Adipocyte (in vitro differentiated cells): ENCODE data around the gene AKAP14.
A peak's percentile ranks its signal among the peaks of the same experiment; 100 is the strongest.
"Not testable (repeated sequence)": the region's sequence is repeated elsewhere in the genome, so short reads cannot be mapped to it uniquely, and the experiment has no call there.

Experiments
- DNase-seq: peaks from one replicate; pipeline ENCODE4 v3.0.0-alpha.2; 2015; ENCODE audit warnings: low read depth
- H3K27me3 ChIP-seq: replicated peaks from 2 replicates; pipeline ENCODE4 v1.7.0; 2013; ENCODE audit warnings: mild to moderate bottlenecking, low read length, moderate library complexity; ENCODE audit not compliant: control insufficient read depth, insufficient read depth
- H3K36me3 ChIP-seq: 2 replicates; pipeline ENCODE4 v1.7.0; 2013; ENCODE audit warnings: low read length, mild to moderate bottlenecking, moderate library complexity; ENCODE audit not compliant: control insufficient read depth, insufficient read depth, severe bottlenecking
- H3K4me1 ChIP-seq: 2 replicates; pipeline ENCODE4 v1.7.0; 2013; ENCODE audit warnings: mild to moderate bottlenecking, low read length, moderate library complexity; ENCODE audit not compliant: control insufficient read depth, insufficient read depth
- H3K4me3 ChIP-seq: 2 replicates; pipeline ENCODE4 v1.7.0; 2013; ENCODE audit warnings: mild to moderate bottlenecking, low read length, moderate library complexity
- H3K9ac ChIP-seq: 2 replicates; pipeline ENCODE4 v1.7.0; 2013; ENCODE audit warnings: mild to moderate bottlenecking, low read length, moderate library complexity
- H3K9me3 ChIP-seq: 2 replicates; pipeline ENCODE4 v1.7.0; 2013; ENCODE audit warnings: mild to moderate bottlenecking, low read length, moderate library complexity; ENCODE audit not compliant: control insufficient read depth

The AKAP14 gene

GRCh38 chrX:119935215-119935874, 39.7 kb downstream of the AKAP14 start:
- Histone ChIP-seq H3K4me3 (no peak overlapping the region), H3K9me3 (no peaks in the 10 kb centered on the region)

GRCh38 chrX:119941336-119941735, 45.6 kb downstream of the AKAP14 start:
- no peaks in the 10 kb centered on the region for H3K27me3 ChIP-seq
- H3K4me1 ChIP-seq, result peaks cover 5% of the 10 kb centered on the region
- no peak for DNase-seq
- peaks cover 4% of the 10 kb centered on the region for H3K36me3 ChIP-seq
- no peak overlapping the region for H3K9ac ChIP-seq
- H3K9me3 ChIP-seq, result no peaks in the 10 kb centered on the region
- no peak overlapping the region for H3K4me3 ChIP-seq

More at GRCh38 chrX:119935215-119935874, 39.7 kb downstream of the AKAP14 start:
- Histone ChIP-seq H3K4me1 (no peaks in the 10 kb centered on the region), H3K9ac (no peak overlapping the region), H3K36me3 (peaks cover 44% of the 10 kb centered on the region), H3K27me3 (no peaks in the 10 kb centered on the region)
- DNase-seq, result no peak

- no peaks in the 10 kb centered on the region for H3K27me3 ChIP-seq
- peak overlapping the region; percentile 90 for H3K4me3 ChIP-seq
- no peaks in the 10 kb centered on the region for H3K9me3 ChIP-seq
- H3K36me3 ChIP-seq, result no peaks in the 10 kb centered on the region
- peak; percentile 3 for DNase-seq
- H3K4me1 ChIP-seq, result peaks cover 5% of the 10 kb centered on the region
- H3K9ac ChIP-seq, result peak overlapping the region; percentile 88
Observed at GRCh38 chrX:119942173-119942819, 46.6 kb downstream of the AKAP14 start.

GRCh38 chrX:119942831-119943184, 47.1 kb downstream of the AKAP14 start:
- Histone ChIP-seq H3K4me3 (peak overlapping the region; percentile 90), H3K27me3 (no peaks in the 10 kb centered on the region), H3K4me1 (peaks cover 5% of the 10 kb centered on the region), H3K9me3 (no peaks in the 10 kb centered on the region), H3K36me3 (no peaks in the 10 kb centered on the region), H3K9ac (peak overlapping the region; percentile 88)
- peak; percentile 42 for DNase-seq

- Histone ChIP-seq H3K27me3 (no peaks in the 10 kb centered on the region), H3K9me3 (no peaks in the 10 kb centered on the region), H3K36me3 (no peaks in the 10 kb centered on the region), H3K4me1 (peaks cover 5% of the 10 kb centered on the region), H3K4me3 (peak within 1 kb of the TSS; percentile 90), H3K9ac (peak within 1 kb of the TSS; percentile 88)
- DNase-seq, result peak; percentile 93
Observed at GRCh38 chrX:119943185-119943988, 47.7 kb downstream of the AKAP14 start, which contains the start of gene NKAP. TSS of gene NKAP (minus strand) at chrX:119943751. CDS start at chrX:119943605, 146 bp downstream.

- Histone ChIP-seq H3K9me3 (no peaks in the 10 kb centered on the region), H3K9ac (no peak overlapping the region), H3K36me3 (no peaks in the 10 kb centered on the region), H3K4me3 (no peak overlapping the region), H3K27me3 (no peaks in the 10 kb centered on the region), H3K4me1 (peaks cover 5% of the 10 kb centered on the region)
- DNase-seq, result no peak
Observed at GRCh38 chrX:119945481-119945880, 49.8 kb downstream of the AKAP14 start.

GRCh38 chrX:119948381-119948780, 52.7 kb downstream of the AKAP14 start:
- Histone ChIP-seq H3K36me3 (no peaks in the 10 kb centered on the region), H3K4me1 (no peaks in the 10 kb centered on the region), H3K9me3 (no peaks in the 10 kb centered on the region), H3K27me3 (peaks cover 2% of the 10 kb centered on the region), H3K9ac (no peak overlapping the region), H3K4me3 (no peak overlapping the region)
- DNase-seq, result no peak

- Histone ChIP-seq H3K9ac (no peak overlapping the region), H3K36me3 (no peaks in the 10 kb centered on the region), H3K4me1 (no peaks in the 10 kb centered on the region), H3K4me3 (no peak overlapping the region), H3K9me3 (no peaks in the 10 kb centered on the region), H3K27me3 (peaks cover 17% of the 10 kb centered on the region)
- no peak for DNase-seq
Observed at GRCh38 chrX:119954374-119954773, 58.7 kb downstream of the AKAP14 start.

GRCh38 chrX:119955807-119956570, 60.3 kb downstream of the AKAP14 start:
- not testable (repeated sequence) for H3K9ac ChIP-seq, H3K4me3 ChIP-seq, H3K36me3 ChIP-seq, H3K4me1 ChIP-seq, DNase-seq, H3K9me3 ChIP-seq
- peaks cover 19% of the 10 kb centered on the region for H3K27me3 ChIP-seq

- Histone ChIP-seq H3K9me3 (no peaks in the 10 kb centered on the region), H3K9ac (no peak overlapping the region), H3K4me1 (no peaks in the 10 kb centered on the region), H3K36me3 (no peaks in the 10 kb centered on the region), H3K27me3 (peaks cover 8% of the 10 kb centered on the region), H3K4me3 (no peak overlapping the region)
- DNase-seq, result no peak
Observed at GRCh38 chrX:119960625-119961024, 64.9 kb downstream of the AKAP14 start.

GRCh38 chrX:119966837-119967236, 71.1 kb downstream of the AKAP14 start:
- H3K27me3 ChIP-seq, H3K4me1 ChIP-seq, DNase-seq, H3K9me3 ChIP-seq, H3K4me3 ChIP-seq, H3K36me3 ChIP-seq, H3K9ac ChIP-seq: not testable (repeated sequence)
